HG02798 (cell line): ENCODE results near the gene ZFP36.

ENCODE experiments used
- ATAC-seq: cut with Tn5 transposase; IDR thresholded peaks from one replicate; pipeline ENCODE4 v1.9.1; 2021; ENCODE audit warnings: mild to moderate bottlenecking; ENCODE audit not compliant: unreplicated experiment, poor library complexity

ZFP36 gene

DNA sequence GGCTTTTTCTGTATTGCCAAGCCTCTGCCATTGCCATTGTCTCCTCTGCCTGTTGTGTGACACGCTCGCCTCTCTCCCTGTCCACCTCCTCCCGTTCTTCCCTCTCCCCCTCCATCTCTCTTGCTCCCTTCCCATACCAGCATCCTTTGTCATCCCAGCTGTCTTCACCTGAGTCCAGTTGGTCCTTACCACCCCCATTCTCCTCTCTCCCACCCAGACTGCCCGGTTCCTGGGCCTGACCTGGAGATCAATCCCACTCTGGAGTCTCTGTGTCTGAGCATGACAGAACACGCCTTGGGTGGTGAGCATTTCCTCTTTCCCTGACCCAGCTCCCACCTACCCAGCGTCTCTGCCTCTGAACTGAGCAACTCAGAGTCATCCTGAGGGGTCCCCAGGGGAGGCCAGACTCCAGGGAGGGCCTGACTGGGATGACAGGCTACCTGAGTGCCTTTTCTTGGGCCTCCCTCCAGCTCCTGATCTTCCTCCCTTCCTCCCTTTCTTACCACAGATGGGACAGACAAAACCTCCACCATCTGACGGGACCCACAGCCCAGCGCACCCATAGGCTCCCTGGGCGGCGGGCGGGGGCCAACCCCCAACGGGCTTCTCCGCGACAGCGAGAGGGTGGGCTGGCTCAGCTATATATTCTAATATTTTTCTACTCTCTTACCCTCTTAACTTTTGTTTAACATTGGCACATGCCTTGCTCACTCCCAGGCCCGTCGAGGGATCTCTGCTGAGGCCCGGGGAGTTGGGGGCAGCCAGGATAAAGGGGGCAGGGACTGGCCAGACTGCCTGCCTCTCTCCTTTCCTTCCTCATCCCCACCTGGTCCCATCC, 23.4 kb upstream of the ZFP36 start:
- no peak for ATAC-seq

DNA sequence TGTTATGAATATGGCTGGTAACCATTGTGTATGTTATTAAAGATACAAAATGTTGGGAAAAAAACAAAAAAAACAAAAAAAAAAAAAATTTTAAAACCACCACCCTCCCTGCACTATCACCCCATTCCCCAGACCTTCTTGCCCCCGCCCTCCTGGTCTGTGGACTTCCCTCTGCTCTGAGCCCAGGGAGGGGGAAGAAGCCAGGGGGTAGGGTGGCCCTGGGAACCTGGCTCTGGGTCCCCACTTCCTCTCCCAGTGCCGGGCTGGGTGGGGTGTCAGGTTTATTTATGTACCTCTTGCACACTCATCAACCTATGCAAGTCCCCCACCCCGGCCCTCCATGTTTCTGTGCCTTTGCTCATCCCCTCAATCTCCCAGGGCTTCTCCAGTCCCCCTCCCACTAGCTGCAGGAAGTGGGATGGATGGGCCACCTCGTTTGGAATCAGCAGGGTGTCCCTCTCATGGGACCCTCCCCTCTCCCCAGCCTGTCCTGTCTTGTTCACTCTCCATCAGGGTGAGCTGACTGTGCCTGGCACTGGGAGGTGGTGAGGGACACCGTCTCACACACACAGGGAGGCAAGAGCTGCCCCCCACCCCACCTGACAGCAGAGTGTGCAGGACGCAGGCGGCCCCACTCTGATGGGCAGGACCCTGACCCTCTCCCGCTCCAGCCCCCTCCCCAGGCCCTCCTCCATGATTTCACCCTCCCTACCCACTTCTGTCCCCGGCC, 21.6 kb upstream of the ZFP36 start:
- no peak for ATAC-seq

DNA sequence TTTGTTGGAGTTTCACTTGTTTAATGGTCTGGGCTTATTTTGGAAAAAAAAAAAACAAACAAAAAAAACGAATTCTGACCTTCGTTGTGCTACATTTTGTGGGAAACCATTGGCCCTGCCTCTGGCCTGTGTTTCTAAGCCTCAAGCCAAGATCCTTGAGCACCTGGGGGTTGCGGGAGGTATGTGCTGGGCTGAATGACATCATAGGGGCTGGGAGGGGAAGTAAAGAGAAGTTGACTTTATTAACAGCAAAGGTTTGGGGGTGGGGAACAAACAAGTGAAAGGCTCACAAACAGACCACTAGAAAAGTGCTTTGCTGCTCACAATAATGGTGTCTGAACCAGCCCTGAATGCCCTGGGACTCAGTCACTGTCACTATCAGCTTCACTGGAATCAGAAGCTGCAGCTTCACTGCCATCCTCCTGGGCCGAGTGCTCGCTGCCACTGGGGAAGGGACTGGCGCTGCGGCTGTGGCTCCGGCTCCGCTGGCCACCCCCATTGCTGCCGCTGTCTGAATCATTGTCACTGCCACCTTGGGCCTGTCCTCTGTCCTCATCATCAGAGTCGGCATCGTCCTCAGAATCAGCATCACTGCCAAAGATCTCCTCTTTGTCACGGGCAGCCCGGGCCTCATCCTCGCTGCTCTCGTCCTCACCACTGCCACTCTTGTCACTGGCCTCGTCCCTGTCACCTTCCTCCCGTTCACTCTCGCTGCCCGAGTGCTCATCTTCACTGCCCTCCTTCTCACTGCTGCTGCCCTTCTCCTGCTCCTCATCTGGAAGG, 20.8 kb upstream of the ZFP36 start:
- ATAC-seq: no peak

DNA sequence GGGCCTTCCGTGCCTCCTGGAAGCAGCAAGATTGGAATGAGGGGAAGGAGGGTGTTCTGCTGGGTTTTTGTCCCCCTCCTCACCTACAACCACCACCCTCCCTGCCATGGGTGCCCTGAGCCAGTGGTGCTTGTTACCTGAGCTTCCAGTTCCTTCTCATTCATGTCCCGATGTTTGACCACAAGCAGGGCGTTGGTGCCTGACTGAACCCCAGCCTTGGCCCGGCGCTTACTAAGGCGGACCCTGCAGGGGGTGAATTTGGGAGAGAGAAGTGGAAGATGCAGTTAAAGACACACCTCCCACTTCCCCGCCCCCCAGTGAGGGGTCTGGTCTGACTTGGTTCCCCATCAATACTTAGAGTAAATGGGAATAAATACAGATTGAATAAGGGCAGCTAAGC, 20.1 kb upstream of the ZFP36 start:
- no peak for ATAC-seq

DNA sequence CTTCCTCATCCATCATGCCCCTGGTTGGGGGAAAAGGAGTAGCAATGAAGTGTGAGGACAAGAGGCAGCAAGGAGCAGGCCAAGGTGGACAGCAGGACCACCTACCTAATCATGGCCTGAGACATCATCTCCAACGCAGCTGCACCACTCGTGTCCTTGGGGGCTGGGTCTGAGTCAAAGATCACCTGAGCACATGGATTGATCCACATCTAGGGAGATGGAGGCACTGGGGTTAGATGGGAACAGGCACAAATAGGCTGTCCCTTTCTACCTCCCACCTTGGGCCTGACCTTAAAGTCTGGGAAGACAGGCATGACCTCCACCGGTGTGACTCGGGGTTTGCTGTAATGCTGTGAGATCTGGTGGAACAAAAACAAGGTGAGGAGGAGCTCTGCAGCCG, 18.0 kb upstream of the ZFP36 start:
- ATAC-seq: no peak

DNA sequence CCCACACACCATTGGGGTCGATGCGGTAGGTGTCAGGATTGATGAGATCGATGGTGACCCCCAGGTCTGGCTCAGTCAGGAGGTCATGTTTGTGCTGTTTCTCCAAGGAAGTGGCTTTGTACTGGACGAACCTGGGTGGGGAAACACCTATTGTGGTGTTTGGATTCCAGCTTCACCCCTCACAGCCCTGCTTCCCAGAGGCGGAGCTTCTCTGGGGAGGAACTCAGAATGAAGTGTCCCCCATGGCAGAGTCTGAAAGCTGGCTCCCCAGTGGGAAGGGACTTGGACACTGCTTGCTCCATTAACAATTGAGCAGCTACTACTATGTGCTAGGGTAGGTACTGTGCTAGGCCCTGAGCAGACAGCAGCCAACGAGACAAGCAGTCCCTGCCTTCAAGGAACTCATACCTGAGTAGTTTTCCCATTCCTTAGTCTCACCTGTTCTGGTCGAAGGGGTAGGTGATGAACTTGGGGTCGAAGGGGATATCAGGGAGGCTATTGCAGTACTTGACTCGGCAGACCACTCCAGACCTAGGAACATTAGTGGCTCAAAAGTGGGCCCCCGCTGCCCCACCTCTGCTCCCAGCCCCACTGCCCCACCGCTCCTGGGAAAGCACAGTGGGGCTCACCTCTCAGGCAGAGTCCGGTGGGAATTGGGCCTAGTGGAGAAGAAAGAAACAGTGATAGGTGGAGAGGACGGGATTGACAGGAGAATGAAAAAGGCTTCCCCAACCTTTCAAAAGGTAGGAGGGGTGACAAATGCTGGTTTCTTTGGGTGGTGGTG, 16.8 kb upstream of the ZFP36 start:
- ATAC-seq: no peak

DNA sequence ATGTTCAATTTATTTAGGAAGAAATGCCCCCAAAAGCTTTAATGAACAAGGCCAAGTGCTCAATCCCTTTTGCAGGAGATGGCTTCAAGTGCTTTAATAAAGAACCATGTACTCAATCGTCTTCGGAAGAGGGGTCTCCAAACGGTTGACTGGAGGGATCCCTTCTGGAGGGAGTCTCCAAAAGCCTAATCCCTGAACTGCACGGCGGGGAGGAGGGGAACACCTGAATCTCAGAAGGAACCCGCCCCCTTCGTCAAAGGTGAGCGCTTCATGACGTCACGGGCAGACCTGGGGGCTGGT, 16.2 kb upstream of the ZFP36 start:
- no peak for ATAC-seq

DNA sequence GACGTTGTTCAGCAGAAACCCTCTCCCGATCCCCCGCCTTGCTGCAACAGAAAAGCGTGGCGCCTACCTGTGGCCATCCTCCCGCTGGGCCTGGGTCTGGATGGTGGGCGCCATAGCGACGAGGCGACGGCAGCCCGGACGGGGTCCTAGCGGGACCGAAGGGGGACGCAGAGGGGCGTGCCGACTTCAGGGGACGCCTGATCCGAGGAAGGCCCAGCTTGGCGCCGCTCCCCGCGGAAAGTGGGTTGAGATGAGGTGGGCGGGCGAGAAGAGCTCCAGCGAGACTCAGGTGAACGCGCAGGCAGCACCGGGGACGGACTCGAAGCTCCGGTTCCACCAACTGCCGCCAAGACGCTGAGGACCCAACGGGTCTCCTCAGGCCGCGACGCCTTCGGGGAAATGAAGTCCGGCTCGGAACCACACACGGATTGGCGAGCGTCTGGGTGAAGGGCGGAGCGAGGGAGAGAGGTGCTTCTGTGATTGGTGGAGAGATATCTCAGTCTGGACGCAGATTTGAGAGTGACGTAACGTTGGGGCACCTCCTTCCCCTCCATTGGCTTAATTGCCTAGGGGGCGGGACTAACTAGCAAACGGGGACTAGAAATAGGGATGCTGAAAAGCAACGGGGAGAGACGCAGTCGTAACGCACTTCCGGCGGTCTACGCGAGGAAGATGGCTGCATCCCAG, 15.8 kb upstream of the ZFP36 start, which contains the start of the genes MED29 and PAF1:
TSS of gene MED29 (plus strand) at position 628 of the 687 bp plus-strand sequence. CDS start at position 673, 45 bp downstream.
TSS of gene PAF1 (minus strand) at position 356 of the 687 bp plus-strand sequence. CDS start at position 114, 242 bp downstream.
- peak; percentile 96 for ATAC-seq

DNA sequence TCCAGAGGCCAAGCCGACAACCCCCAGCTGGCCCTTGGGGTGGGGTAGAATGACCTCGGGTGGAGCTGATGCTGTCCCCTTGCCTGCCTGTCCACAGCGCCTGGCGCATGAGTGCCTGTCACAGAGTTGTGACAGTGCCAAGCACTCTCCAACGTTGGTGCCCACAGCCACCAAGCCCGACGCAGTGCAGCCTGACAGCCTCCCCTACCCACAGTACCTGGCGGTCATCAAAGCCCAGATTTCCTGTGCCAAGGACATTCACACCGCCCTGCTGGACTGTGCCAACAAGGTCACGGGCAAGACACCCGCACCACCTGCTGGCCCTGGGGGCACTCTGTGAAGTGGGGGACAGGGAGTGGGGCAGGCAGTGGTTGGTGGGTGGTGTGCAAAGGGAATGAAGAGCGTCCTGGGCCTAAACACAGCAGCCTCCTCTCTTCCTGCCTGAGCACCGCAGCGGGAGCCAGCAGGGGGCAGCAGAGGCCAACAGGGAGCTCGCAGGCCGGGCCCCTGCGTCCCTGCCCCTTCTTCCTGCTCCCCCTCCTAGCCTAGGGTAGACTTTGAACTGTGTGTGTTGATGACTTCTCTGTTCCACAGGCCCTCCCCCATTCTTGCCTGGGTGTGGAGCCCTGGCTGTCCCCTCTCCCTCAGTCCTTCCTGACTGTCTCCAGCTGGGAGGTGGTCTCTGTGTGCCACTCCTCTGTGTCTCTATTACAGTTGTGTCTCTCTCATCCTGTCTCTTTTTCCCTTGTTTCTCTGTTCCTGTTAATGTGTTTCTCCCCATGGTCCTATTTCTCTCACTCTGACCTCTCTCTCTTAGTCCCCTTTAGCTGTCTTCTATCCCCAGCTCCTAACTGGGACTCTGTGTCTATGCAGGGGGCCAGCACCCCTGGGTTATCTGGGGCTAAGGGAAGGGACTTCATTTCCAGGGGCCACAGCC, 9.0 kb upstream of the ZFP36 start:
- ATAC-seq: peak; percentile 38

DNA sequence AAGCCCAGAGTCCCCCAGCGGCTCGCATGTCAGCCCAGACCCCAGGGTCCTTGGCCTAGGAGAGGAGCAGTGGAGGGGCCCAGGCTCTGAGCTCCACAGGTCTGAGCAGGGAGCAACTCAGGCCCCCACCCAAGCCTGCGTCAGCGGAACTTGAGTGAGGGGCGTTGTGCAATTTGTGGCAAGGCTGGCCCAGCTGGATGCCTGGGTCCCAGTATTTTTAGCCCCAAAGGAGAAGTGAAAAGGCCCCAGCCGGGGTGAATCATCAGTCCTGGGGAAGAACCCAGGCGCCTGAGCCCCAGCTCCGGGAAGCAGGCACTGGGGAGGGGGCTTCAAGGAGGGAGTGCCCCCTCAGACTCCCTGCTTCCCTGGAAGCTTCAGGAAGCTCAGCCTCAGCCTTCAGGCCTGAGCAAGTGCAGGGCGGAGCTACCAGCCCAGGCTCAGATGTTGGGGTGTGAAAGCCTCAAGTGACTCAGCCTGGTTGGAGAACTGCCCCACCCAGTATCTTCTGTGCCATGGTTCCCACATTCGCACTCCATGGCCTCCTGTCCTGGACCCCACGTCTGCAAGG, 8.3 kb upstream of the ZFP36 start:
- ATAC-seq: no peak

DNA sequence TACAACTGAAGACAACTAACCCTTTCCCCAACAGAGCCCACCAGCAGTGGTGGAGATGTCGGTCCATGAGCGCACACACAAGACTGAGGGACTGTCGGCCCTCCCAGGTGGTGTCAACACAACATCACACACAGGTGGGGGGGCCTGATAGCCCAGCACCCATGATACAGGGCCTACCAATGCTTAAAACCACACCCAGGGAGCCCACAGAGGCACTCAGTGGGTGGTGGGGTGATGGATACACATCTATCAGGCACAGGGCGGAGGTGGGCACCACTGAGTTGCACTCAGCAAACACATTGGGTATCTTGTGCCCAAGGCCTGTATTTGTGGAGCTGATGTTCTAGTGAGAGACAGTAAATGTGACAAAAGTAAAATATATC, 7.0 kb upstream of the ZFP36 start:
- ATAC-seq: no peak

DNA sequence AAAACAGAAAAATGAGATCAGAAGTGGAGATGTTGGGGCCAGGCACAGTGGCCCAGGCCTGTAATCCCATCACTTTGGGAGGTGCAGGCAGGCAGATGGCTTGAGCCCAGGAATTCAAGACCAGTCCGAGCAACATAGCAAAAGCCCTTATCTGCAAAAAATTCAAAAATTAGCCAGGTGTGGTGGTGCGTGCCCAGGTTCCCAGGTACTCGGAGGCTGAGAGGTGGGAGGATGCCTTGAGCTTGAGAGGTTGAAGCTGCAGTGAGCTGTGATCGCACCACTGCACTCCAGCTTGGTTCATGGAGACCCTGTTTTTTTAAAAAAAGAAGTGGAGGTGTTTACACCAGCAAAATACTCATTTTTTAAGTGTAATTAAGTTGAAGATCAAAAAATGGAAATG, 6.6 kb upstream of the ZFP36 start:
- ATAC-seq: no peak

DNA sequence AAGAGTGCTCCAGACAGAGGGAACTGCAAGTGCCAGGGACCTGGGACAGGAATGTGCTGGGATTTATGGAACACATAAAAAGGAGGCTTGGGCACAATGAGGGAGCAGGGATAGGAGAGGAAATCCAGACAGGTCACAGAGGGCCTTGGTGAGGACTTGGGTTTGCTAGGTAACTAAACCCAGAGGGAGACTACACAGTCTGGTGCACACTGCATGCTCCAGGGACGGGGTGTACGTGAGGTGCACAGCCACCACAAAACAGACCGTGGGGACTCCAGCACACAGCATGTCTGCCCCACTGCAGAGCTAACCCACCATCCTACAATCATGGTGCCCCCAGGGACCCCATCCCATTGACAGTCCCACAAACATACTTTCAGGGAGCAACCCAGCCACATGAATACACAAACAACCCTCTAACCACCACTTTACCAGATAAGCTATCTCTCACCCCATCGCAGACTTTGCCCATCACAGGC, 5.5 kb upstream of the ZFP36 start:
- ATAC-seq: no peak

DNA sequence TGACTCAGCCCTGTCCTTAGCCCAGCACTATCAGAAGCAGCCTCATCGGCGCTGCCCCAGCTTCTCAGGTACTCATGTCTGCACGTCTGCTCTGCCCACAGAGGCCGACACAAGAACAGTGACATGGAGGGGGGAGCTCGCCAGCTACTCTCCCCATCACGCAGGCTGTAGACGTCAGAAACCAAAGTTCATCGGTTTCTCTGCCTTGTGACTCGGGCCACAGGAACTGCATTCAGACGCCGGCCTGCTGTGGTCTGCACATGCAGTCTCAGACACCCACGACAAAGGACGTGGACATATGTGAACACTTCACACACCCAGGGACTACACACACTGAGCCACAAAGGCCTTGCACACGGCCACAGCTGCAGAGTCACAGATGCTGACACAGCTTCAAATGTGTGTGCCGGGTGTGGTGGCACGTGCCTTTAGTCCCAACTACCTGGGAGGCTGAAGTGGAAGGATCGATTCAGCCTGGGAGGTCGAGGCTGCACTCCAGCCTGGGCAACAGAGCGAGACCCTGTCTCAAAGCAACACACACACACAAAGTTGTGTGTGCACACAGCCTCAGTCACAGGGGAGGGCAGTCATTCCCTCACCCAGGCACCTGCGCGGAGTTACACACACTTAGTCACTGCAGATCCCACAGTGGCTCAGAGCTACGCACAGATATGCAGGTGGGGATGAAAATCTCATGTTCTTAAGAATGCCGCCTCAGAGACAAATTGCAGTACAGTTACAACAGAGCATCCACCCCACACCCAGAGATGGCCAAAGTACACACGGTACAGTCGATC, 4.9 kb upstream of the ZFP36 start:
- peak; percentile 26 for ATAC-seq

DNA sequence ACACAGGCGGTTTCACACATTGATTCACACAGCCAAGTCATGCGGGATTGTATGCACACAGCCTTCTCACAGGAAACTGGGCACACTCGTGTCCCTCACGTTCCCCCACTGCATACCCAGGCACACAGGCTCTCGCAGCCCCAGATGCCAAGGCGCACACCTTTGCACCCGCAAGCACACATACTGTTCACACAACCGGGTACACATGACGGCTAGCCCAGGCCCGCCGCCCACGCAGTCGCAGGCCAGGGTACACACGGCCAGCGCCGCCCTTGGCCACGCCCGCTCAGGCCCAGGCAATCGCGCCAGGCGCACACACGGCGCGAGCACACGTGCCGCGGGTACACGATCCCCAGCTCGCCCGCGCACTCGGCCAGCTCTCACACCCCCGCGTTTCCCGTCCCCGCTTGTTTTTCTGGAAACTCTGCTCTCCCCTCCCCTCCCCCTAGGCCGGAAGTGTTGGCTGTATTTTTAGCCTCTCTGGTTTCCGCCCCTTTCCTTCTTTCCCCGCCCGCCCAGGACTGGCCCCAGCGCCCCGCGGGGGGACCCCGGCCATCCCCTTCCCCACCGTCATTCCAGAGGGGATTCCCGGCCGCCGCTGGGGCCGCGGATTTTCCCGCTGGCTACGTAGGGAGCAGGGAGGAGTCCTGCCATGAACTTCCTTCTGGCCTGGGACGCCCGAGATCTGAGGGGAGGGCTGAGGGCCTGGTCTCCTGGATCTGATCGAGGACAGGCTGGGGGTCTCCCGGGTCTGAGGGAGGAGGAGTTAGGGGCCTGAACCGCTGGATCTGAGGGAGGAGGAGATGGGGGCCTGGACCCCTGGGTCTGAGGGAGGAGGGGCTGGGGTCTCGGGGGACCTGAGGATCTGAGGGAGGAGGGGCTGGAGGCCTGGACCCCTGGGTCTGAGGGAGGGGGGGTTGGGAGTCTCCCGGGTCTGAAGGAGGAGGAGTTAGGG, 4.0 kb upstream of the ZFP36 start:
- peak; percentile 33 for ATAC-seq
